NCI-H82 (cell line): ENCODE results near the gene DAPK1.

ENCODE experiments used
- DNase-seq: peaks from one replicate; lab custom pipeline; 2025; lab: John Stamatoyannopoulos, UW

Gene DAPK1

DNA sequence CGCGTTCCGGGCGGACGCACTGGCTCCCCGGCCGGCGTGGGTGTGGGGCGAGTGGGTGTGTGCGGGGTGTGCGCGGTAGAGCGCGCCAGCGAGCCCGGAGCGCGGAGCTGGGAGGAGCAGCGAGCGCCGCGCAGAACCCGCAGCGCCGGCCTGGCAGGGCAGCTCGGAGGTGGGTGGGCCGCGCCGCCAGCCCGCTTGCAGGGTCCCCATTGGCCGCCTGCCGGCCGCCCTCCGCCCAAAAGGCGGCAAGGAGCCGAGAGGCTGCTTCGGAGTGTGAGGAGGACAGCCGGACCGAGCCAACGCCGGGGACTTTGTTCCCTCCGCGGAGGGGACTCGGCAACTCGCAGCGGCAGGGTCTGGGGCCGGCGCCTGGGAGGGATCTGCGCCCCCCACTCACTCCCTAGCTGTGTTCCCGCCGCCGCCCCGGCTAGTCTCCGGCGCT lies at the start of gene DAPK1:
TSS of gene DAPK1 (plus strand) at position 264 of the 442 bp plus-strand sequence. CDS start 1,211 bp downstream, outside the sequence.
- peak; percentile 65 for DNase-seq

DNA sequence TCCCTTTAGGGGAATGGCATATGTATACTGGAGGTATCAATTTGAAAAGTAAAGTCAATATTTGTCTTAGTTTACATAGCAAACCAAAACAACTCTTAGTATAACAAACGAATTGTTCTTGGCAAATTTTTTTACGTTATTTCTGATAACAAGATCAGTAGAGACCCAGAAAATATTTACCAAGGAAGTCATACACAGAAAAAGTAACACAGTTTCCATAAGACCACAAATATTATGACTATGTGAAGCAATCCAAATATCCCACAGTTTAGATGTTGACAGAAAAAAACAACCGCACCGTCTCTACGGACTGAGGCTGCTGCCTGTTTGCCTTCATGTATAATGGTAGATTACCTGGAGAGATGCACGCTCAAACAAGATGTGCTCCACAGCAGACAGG lies 46.5 kb upstream of the DAPK1 start:
- no peak for DNase-seq

DNA sequence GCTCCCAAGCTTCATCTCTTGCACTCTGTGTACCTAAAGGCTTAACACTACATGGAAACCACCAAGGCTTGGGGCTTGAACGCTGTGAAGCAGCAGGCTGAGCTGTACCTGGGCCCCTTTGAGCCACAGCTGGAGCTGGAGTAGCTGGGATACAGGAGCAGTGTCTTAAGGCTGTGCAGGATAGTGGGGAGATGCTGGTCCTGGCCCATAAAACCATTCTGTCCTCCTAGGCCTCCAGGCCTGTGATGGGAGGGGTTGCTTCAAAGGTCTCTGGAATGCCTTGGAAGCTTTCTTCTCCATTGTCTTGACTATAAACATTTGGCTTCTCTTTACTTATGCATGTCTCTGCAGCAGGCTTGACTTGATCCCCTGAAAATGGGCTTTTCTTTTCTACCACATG lies 42.3 kb upstream of the DAPK1 start:
- DNase-seq, result no peak

DNA sequence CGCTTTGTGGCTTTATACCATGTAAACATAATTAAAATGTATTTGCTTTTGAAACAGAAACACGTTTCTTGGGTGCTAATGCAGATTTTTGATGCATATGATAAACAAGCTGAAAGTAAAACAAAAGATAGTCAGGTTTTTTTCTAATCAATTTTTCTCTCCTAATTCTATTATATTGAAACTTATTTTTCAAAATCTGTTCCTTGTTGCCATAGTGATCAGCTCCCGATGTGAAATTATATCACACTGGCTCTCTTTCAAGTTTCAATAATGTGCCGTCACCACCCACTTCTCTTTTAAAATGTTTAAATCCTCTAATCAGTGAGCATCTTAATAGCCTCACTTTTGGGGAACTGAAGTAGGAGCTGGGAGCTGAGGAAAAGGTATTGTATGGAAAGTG lies 36.4 kb upstream of the DAPK1 start:
- DNase-seq, result no peak

DNA sequence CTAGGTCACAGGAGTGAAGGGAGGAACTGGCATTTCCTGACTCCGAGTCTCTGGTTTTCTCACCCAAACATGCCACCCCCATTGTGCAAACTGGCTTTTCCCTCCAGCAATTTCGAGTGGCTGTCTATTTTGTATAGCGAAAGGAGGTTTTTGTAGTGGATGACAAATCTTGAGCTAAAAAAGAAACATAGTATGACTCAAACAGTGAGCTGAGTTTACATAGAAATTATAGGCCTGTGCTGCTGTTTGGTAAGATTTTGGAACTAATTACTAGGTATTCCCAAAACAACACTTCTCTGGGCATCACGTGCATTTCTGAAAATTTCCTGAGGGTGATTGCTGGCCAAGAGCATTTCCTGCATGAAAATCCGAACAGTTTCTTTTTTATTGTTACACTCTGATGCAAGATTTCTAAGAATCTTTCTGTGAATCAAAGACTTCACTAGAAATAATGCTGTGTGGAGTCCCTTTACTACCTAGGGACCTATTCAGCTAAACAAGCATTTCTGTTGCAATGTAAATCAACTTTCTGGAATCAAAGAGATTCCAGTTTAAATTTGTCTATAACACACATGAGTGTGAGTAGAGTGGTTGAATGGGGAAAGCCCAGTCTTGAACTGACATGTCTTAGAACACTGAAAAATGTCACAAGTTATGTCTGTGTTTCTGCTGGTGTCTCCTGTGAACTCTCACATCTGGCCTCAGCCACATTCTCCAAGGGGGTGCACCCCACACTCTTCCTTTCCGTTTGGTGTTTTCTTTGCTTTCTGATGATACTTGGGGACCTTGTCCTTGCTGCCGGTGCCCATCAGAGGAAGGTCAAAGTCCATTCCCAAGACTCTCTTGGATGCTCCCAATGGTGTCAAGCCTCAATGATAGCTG lies 33.3 kb upstream of the DAPK1 start:
- DNase-seq, result no peak

DNA sequence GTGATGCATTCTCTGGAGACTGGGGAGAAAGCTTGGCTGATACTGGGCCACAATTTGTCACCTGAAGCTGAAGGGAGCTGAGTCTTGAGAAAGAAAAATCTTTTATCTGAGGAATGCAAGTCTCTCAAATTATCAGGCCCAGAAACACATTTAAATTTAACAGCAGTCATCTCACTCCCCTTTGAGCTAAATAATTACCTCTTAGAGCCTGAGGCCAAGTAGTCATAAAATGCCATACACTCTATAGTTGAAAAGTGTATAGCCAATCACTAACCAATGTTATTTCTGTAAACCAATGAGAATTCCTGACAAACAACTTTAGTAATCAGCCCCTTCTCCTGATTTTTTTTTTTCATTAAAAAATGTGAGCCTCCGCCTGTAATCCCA lies 32.7 kb upstream of the DAPK1 start:
- no peak for DNase-seq

DNA sequence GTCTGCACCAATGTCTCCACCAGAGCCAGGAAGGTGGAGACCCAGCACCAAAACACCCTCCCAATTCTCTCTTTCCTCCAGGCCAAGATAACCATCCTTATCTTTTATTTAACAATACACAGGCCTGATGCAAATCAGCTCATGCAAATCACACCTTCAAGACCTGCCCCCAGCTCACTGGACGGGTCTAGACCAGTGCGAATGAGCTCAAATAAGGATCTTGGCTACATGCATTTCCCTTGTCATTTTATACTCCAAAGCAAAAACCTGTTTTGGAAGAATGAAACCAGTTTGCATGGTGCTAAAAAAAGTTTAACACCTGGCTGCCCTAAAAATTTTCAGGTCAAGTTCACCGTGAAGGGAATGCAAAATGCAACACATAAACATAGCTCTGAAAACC lies 31.9 kb upstream of the DAPK1 start:
- no peak for DNase-seq

DNA sequence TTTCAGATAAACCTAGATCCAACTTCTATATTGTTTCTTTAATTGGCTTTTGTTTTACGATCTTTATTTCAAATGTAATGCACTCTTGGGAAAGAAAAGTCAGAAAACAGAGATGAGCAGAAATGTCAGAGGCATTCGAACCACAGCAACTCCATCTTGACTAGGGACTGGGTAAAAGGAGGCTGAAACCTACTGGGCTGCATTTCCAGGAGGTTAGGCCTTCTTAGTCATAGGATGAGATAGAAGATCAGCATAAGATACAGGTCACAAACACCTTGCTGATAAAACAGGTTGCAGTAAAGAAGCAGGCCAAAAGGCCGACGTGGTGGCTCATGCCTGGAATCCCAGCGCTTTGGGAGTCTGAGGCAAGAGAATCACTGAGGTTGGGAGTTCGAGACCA lies 30.5 kb upstream of the DAPK1 start:
- no peak for DNase-seq

DNA sequence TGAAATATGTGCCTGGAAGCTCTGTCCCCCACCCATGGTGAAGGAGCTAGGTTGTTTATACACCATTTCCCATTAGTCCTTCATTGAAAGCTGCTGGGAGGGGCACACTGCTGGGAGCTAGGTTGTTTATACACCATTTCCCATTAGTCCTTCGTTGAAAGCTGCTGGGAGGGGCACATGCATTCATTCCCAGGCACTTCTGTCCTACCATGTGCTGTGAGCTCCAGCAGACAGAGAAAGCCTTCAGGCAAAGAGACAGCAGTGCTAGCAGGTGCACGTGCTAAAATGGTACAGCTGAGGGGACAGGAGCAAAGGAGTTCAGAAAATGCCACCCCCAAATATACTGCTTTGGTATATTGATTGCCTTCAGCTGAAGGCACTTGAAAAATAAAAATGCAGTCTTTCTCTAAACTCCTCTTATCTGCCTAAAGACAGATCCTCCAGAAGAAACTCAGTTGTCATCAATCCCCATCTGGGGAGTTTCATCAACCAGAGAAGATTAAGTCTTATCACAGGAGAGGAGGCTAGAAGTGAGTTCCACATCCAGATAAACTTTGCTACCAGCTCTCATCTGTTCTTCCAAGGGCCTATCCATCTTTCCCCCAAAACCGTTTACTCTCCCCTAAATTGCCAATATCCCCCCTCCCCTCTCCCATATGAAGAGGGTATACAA lies 27.7 kb upstream of the DAPK1 start:
- no peak for DNase-seq

DNA sequence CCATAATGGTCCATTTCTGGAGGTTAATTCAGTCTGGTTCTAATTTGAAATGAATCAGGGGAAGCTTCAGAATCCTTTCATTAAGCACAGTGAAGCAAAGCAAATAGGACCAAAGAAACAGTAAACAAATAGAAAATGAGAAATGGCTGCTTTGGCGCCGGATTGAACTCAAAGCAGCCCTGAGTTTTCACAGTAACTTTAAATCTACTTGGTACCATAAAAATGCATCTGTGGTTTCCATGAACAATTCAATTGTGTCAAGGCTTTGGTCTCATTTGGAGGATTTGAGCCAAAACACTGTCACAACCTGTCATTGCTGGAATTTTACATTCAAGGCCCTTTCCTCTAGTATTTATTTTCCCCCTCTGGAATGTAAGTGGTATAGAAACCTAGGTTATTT lies 25.9 kb upstream of the DAPK1 start:
- no peak for DNase-seq

DNA sequence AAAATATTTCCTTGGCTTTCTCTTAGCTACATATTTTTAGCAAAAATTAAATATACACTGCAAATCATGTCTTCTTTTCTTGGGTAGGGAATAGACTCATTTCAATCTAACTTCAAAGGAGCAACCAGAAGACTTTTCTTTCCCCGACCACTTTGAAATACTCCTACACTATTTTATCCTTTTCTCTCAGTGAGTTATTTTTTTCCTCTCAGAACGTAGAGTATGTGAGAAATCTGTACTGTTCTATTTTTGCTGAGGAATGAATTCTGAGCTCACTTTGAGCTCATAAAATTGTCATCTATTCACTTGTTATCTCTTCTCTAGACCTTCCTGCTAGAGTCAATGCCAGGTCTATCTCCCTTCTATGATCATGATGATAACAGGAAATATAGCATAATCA lies 22.2 kb upstream of the DAPK1 start:
- DNase-seq, result no peak

DNA sequence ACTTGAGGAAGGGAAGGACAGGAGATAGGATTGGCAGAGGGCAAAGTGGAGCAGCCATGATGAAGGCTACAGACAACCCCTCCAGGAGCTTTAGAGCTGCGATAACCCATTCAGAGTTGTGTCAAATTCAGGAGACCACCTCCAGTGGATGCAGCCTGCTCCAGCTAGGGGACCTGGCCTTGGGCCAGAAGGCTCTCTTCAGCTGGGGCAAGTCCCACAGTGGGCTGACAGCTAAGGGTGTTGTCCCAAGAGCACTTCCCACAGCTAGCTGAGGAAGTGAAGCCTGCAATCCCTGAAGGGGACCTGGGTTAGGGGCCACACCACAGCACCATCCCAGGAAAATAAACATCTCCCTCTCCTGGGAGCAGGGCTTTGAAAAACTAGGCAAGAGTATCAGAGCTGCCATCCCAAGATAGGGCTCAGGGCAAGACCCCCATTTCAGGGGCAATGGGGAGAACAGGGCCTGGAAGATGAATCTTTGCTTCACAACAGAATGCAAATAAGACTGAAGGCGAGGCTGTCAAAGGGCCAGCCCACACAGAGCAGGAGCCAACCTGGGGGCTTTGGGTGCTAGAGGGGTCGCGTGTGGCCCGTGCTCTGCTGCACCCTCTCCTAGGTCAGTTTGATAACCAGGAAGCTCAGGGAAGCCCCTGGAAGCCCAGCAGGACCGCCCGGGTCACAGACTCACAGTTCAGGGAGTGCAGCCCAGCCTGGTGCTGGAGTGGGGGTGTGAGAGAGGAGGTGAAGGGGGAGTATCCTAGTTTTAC lies 19.3 kb upstream of the DAPK1 start:
- DNase-seq, result no peak

DNA sequence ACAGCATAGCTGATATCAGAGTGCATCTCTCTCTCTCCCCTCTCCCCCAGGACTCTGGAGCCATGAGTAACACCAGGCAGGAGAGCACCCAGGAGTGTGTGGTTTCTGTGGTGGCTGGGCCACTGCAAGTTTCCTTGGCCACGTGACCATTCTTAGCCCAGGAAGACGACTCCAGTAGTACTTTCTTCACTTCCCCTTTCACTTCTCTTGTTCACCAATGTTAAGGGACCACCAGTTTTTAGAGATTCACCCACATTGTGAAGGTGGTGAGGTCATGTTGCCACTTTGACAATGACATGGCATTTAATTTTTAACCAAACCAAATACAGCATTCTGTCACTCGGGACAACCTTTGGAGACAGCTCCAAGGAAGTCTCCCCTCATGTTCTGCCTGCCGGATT lies 17.9 kb upstream of the DAPK1 start:
- no peak for DNase-seq

DNA sequence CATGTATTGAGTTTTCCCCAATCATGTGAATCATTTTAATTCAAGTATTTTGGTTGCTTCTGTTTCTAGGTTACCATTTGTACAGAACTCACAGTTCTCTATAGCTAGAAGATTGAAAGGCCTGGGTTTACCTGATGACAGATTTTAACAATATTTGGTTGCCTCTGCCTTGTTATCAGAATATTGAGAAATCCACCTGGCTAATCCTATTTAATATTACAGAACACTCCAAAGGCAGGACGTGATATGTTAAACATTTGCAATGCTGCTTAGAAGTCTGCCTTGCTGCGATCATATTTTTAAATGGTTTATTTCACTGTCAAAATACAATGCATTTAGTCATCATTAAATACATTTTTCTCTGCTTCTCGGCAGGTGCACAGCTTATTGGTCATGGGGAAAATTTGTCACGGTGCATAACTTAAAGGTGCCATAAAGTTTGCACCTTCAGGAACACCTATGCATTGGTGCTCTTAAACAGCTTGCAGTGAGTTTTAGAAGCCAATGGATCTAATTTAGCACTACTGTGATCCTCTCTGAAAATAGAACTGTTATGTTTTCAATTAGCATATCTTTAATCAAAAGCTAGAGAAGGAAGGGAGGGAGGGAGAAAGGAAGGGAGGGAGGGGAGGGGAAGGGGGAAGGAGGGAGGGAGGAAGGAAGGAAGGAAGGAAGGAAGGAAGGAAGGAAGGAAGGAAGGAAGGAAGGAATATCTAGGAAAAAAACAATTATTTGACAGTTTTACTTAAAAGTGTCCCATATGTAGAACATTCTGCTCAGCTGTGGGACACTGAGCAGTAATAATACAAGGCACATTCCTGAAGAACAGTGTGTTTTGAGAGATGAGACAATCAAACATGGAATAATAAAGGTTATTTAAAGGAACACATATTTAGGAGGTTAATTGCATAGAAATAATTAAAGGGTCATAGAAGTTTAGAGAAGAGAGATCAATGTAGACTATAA lies 15.5 kb upstream of the DAPK1 start:
- DNase-seq, result no peak

DNA sequence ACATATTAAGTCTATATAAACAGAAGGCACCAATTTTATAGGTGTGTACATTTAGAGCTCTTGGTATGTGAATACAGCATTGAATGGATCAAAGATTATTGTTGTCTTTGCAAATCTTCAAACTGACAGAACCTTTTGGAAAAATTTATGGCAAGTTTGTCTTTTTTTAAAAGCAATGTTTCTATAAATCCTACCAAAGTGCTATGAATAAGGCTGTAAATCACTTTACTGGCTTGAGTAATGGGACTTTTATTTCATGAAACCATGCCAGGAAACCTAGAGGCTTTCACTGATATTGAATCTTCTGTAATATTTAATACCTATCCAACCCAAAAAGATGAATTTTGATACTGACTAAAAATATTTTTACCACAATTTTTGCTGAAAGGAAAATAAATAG lies 7.4 kb upstream of the DAPK1 start:
- no peak for DNase-seq

DNA sequence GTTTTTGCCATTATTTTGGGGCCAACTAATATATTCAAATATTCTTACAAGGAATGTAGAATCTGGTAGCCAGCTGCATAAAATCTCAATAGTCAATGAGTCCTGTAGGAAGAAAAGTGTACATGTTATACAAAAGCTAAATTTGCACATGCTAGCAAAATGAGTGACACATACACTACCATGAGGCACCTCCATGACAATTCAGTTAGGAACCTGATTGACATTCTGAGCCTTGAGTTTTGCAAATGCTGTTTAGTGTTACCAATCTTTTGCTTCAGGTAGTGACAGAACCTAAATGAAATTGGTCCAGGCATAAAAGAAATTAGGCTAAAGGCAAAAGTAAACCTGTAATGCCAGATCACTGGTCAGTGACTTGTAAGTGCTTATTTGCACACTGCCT lies 6.8 kb upstream of the DAPK1 start:
- no peak for DNase-seq

DNA sequence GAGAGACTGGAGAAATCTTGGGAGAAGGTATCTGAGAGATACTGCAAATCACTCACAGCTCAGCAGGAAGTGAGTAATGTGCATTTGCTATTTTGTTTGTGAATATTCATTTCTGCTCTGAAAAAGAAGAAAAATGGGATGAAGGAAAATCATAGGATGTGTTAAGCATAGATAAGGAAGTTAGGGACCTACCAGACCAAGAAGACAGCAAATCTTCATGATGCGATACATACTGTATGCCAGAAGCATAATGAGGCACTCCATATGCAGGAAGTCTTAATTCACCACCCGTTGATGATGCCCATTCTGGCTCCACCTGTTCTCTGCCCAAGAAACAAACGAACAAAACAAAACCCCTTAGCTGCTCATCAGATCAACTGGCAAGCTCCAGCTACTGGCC lies 6.1 kb upstream of the DAPK1 start:
- no peak for DNase-seq

DNA sequence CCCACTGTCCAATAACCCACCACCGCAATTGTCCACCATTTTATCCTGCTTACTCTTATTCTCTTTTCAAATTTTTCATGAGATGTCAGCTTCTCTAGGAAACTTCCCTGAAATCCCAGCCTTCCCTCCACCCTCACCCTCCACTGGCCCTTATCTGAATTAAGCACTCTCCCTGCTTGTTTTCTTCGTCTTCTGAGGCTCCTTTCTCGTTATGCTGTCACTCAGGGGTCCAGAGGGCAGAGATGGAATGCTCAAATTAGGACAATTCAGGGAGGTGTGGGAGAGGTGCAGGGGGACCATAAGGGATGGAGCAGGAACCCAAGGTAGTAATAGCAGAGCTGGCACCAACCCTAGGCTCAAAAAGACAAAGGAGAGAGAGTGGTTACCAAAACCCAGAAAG lies 5.0 kb upstream of the DAPK1 start:
- DNase-seq, result no peak

DNA sequence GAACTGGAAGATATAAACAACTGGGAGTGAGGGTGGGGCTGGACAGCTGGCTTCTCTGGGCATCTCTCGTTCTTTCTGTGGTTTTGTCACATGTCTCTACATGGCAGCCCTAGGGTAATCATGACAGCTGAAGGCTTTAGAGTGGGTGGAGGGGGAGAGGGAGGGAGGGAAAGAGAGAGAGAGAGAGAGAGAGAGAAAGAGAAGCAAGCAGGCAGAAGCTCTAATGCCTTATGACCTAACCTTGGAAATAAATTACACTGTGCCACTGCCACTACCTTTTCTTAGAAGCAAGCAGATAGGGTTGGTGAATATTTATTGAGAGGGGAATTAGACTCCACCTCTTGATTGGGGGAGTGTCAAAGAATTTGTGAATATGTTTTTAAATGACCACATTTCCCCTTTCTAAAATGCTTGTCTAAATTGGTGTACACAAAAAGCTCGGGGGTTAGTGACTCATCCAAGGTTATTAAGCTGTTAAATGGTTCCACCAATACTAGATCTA lies 2.6 kb upstream of the DAPK1 start:
- peak; percentile 22 for DNase-seq

DNA sequence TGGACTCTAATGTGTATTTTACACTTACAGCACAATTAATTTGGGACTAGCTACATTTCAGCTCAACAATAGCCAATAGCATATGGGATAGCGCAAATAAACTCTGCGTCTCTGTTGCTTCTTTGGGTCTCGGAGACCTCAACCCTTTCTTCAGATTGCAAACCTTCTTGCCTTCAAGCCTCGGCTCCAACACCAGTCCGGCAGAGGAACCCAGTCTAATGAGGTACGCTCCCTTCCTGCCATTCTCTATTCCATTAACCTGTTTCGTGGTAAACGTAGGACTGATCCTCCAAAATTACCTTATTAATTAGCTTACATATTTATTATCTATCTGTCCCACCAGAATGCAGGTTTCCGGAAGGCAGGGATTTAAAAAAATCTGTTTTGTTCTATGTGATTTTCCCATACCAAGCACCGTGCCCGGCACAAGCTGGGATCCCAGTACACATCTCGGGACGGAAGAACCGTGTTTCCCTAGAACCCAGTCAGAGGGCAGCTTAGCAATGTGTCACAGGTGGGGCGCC lies 525 bp upstream of the DAPK1 start:
- no peak for DNase-seq
